H9 (cell line): ENCODE results near the gene MUC2. TPM values are rescaled to one million over a fixed set of nuclear protein-coding genes. Genes with fewer than 3 reads are reported as not detected.
A peak's percentile ranks its signal among the peaks of the same experiment; 100 is the strongest.

Experiments
- DNase-seq: peaks from one replicate; pipeline ENCODE4 v3.0.0-alpha.2; 2017
- H2AFZ ChIP-seq: one replicate; pipeline ENCODE4 v1.6.1; 2013; ENCODE audit warnings: mild to moderate bottlenecking, low read length, control low read depth, moderate library complexity
- H2AK5ac ChIP-seq: 2 replicates; pipeline ENCODE4 v1.6.1; 2013; ENCODE audit warnings: low read length, control low read depth, mixed read lengths; ENCODE audit not compliant: insufficient read length
- H2BK120ac ChIP-seq: one replicate; pipeline ENCODE4 v1.6.1; 2013; ENCODE audit warnings: low read depth, mild to moderate bottlenecking, low read length, control low read depth, inconsistent platforms; ENCODE audit not compliant: poor library complexity, severe bottlenecking
- H2BK12ac ChIP-seq: 2 replicates; pipeline ENCODE4 v1.6.1; 2013; ENCODE audit warnings: low read length, control low read depth, mixed read lengths, low read depth; ENCODE audit not compliant: insufficient read length
- H2BK15ac ChIP-seq: 2 replicates; pipeline ENCODE4 v1.6.1; 2013; ENCODE audit warnings: low read depth, low read length, control low read depth
- H2BK20ac ChIP-seq: one replicate; pipeline ENCODE4 v1.6.1; 2013; ENCODE audit warnings: low read depth, mild to moderate bottlenecking, low read length, control low read depth, inconsistent platforms; ENCODE audit not compliant: poor library complexity, severe bottlenecking
- H2BK5ac ChIP-seq: 2 replicates; pipeline ENCODE4 v1.6.1; 2013; ENCODE audit warnings: low read length, control low read depth, mixed read lengths; ENCODE audit not compliant: insufficient read length
- H3K14ac ChIP-seq: 2 replicates; pipeline ENCODE4 v1.6.1; 2013; ENCODE audit warnings: low read length, control low read depth; ENCODE audit not compliant: insufficient read depth
- H3K18ac ChIP-seq: 2 replicates; pipeline ENCODE4 v1.6.1; 2013; ENCODE audit warnings: low read depth, mild to moderate bottlenecking, mixed read lengths, low read length, control low read depth; ENCODE audit not compliant: insufficient read length
- H3K23ac ChIP-seq: 2 replicates; pipeline ENCODE4 v1.6.1; 2013; ENCODE audit warnings: low read length, control low read depth, mixed read lengths, low read depth; ENCODE audit not compliant: insufficient read length
- H3K23me2 ChIP-seq: 2 replicates; pipeline ENCODE4 v1.6.1; 2013; ENCODE audit warnings: low read depth, mild to moderate bottlenecking, mixed read lengths, low read length, control low read depth; ENCODE audit not compliant: insufficient read length, poor library complexity, severe bottlenecking
- H3K27ac ChIP-seq: 2 replicates; pipeline ENCODE4 v1.5.1; 2013; ENCODE audit warnings: low read length, control low read depth, mixed read lengths, low read depth; ENCODE audit not compliant: insufficient read length
- H3K27me3 ChIP-seq: 2 replicates; pipeline ENCODE4 v1.6.1; 2013; ENCODE audit warnings: low read length, control low read depth, inconsistent platforms; ENCODE audit not compliant: insufficient read depth
- H3K4ac ChIP-seq: 2 replicates; pipeline ENCODE4 v1.6.1; 2013; ENCODE audit warnings: low read depth, mild to moderate bottlenecking, control low read depth, inconsistent platforms, low read length, moderate library complexity
- H3K4me1 ChIP-seq: 2 replicates; pipeline ENCODE4 v1.6.1; 2013; ENCODE audit warnings: low read length, control low read depth, inconsistent platforms; ENCODE audit not compliant: insufficient read depth
- H3K4me2 ChIP-seq: 2 replicates; pipeline ENCODE4 v1.6.1; 2013; ENCODE audit warnings: low read length, control low read depth, mixed read lengths; ENCODE audit not compliant: insufficient read length, insufficient read depth
- H3K56ac ChIP-seq: 2 replicates; pipeline ENCODE4 v1.6.1; 2013; ENCODE audit warnings: low read depth, mild to moderate bottlenecking, mixed read lengths, low read length, control low read depth; ENCODE audit not compliant: insufficient read length
- H3K79me1 ChIP-seq: 2 replicates; pipeline ENCODE4 v1.6.1; 2013; ENCODE audit warnings: low read depth, mild to moderate bottlenecking, moderate library complexity, low read length, control low read depth, inconsistent platforms; ENCODE audit not compliant: insufficient read depth, poor library complexity, severe bottlenecking
- H3K79me2 ChIP-seq: 2 replicates; pipeline ENCODE4 v1.6.1; 2013; ENCODE audit warnings: low read length, control low read depth, inconsistent platforms; ENCODE audit not compliant: insufficient read depth
- H3K9ac ChIP-seq: 2 replicates; pipeline ENCODE4 v1.6.1; 2013; ENCODE audit warnings: low read length, control low read depth, mixed read lengths; ENCODE audit not compliant: insufficient read length; ENCODE audit errors: extremely low read depth
- H3K9me3 ChIP-seq: one replicate; pipeline ENCODE4 v1.6.1; 2013; ENCODE audit warnings: low read depth, low read length, inconsistent platforms; ENCODE audit not compliant: control insufficient read depth
- H3T11ph ChIP-seq: one replicate; pipeline ENCODE4 v1.6.1; 2013; ENCODE audit warnings: mild to moderate bottlenecking, low read length, control low read depth, inconsistent platforms
- H4K20me1 ChIP-seq: one replicate; pipeline ENCODE4 v1.6.1; 2013; ENCODE audit not compliant: control insufficient read depth, insufficient read length, insufficient read depth
- H4K5ac ChIP-seq: 2 replicates; pipeline ENCODE4 v1.6.1; 2013; ENCODE audit warnings: low read depth, mild to moderate bottlenecking, mixed read lengths, low read length, control low read depth; ENCODE audit not compliant: insufficient read length
- H4K8ac ChIP-seq: replicated peaks from 2 replicates; pipeline ENCODE4 v1.6.1; 2013; ENCODE audit warnings: low read length, control low read depth, mixed read lengths, low read depth; ENCODE audit not compliant: insufficient read length
- H4K91ac ChIP-seq: 2 replicates; pipeline ENCODE4 v1.6.1; 2013; ENCODE audit warnings: low read depth, mild to moderate bottlenecking, moderate library complexity, mixed read lengths, low read length, control low read depth; ENCODE audit not compliant: insufficient read length
- H3K27ac Mint-ChIP-seq, 3 experiments: 2 replicates in 2 of 3; 3 replicates in 1 of 3; pipeline ENCODE4 v1.8.0; 2020 to 2021; ENCODE audit warnings: mixed read lengths in 3 of 3, mild to moderate bottlenecking in 1 of 3, moderate library complexity in 1 of 3
- H3K27me3 Mint-ChIP-seq: 2 replicates; pipeline ENCODE4 v1.8.0; 2021; ENCODE audit warnings: low read depth, mild to moderate bottlenecking, moderate library complexity, mixed read lengths
- H3K36me3 Mint-ChIP-seq, 3 experiments: 2 replicates in 2 of 3; 3 replicates in 1 of 3; pipeline ENCODE4 v1.8.0; 2020 to 2021; ENCODE audit warnings: low read depth in 3 of 3, mixed read lengths in 3 of 3; ENCODE audit not compliant: insufficient read depth in 1 of 3
- H3K4me1 Mint-ChIP-seq, 2 experiments: 2 replicates each; pipeline ENCODE4 v1.8.0; 2020; ENCODE audit warnings: mixed read lengths in 2 of 2
- H3K4me3 Mint-ChIP-seq, 2 experiments: 2 replicates in 1 of 2; 3 replicates in 1 of 2; pipeline ENCODE4 v1.8.0; 2020 to 2021; ENCODE audit warnings: mild to moderate bottlenecking in 2 of 2, mixed read lengths in 2 of 2, moderate library complexity in 1 of 2
- H3K9me3 Mint-ChIP-seq, 2 experiments: 2 replicates in 1 of 2; 3 replicates in 1 of 2; pipeline ENCODE4 v1.8.0; 2020; ENCODE audit warnings: mild to moderate bottlenecking in 2 of 2, mixed read lengths in 2 of 2, moderate library complexity in 1 of 2
- CTCF ChIP-seq: fragments of 200-600 bp; sonication (generic); conservative IDR thresholded peaks from 3 replicates; pipeline ENCODE4 v1.8.0; 2021; ENCODE audit warnings: antibody characterized with exemption, mild to moderate bottlenecking
- WGBS: extraction: QIAGEN DNeasy Blood & Tissue Kit; methylation state at CpG from one replicate; pipeline ENCODE4 v1.1.7; 2013; ENCODE audit warnings: missing lambda C conversion rate, low lambda C conversion rate, mixed read lengths; ENCODE audit not compliant: insufficient read length; ENCODE audit errors: extremely low coverage; 5-methylcytosine and 5-hydroxymethylcytosine counted together
- total RNA-seq: library from RNA; stranded (reverse); gene quantifications from 2 replicates; pipeline ENCODE4 v1.2.1, GENCODE V29; 2021

The MUC2 gene
- total RNA-seq, 1 experiment from 2014 or later = not detected

DNA sequence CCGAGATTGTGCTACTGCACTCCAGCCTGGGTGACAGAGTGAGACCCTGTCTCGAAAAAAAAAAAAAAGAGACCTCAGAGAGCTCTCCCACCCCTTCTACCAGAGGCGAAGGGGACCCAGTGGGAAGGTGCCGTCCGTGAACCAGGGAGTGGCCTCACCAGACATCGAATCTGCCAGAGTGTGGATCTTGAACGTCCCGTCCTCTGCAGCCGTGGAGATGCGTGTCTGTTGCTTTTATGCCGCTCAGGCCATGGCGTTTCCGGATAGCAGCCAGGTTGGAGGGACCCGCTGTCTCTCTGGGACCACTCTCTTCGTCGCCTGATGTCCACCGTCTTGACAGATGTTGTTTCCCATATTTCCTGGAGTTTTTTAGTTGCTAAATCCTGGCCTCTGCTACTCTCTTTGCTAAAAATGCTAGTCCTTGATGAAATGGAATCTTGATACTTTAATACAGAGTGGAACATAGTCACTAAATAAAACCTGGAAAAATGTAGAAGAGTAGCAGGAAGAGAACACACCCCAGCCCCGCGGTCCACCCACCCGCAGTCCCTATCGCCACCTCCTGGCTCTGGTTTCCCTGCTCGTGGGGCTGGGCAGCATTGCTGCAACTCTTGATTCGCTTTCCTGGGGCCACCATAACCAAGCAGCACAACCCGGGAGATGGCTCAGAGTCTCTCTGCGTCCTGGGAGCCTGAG is 26.2 kb upstream of the MUC2 start:
- peak; percentile 41; the same call in 2 of the 3 replicates for TF ChIP-seq CTCF
- H3K27ac Mint-ChIP-seq = no peak overlapping the region
- Histone ChIP-seq H3K27me3 (no peaks in the 10 kb centered on the region), H3K56ac (no peak overlapping the region), H4K5ac (no peak overlapping the region), H3K27ac (no peak overlapping the region), H3K79me1 (no peaks in the 10 kb centered on the region), H2BK5ac (no peak overlapping the region), H3K4ac (no peak overlapping the region), H2AK5ac (no peak overlapping the region), H3K18ac (no peak overlapping the region), H2BK120ac (no peak overlapping the region), H3K9me3 (no peaks in the 10 kb centered on the region), H2BK12ac (no peak overlapping the region), H3T11ph (no peak overlapping the region), H3K14ac (no peak overlapping the region; the same call in 1 of the 2 replicates), H3K9ac (no peak overlapping the region), H3K23me2 (no peaks in the 10 kb centered on the region), H3K4me2 (no peak overlapping the region), H2BK15ac (no peak overlapping the region), H3K4me1 (no peaks in the 10 kb centered on the region), H3K79me2 (no peaks in the 10 kb centered on the region), H2BK20ac (no peak overlapping the region), H4K8ac (no peak overlapping the region), H4K20me1 (no peaks in the 10 kb centered on the region), H4K91ac (no peak overlapping the region), H2AFZ (no peak overlapping the region), H3K23ac (no peak overlapping the region)
- no peaks in the 10 kb centered on the region; a peak in 1 of 5 replicates for H3K9me3 Mint-ChIP-seq
- no peaks in the 10 kb centered on the region for H3K4me1 Mint-ChIP-seq
- no peaks in the 10 kb centered on the region; a peak in 1 of 7 replicates for H3K36me3 Mint-ChIP-seq
- no peak for DNase-seq
- WGBS = no CpG with 5 or more reads among the region's 25 CpGs
- no peak overlapping the region for H3K4me3 Mint-ChIP-seq
- peaks cover 16% of the 10 kb centered on the region for H3K27me3 Mint-ChIP-seq
